ENCODE data around the gene STAU1. TPM values are rescaled to one million over a fixed set of nuclear protein-coding genes. Genes with fewer than 3 reads are reported as not detected.

Gene STAU1
- polyA plus RNA-seq, 3 donors: 17.3 to 34.2 (median 24.0) TPM

GRCh38 chr20:49230561-49231133 lies 42.5 kb upstream of the STAU1 start:
- H2AFZ ChIP-seq (ENCODE audit: insufficient read depth, low read depth, low read length, poor library complexity, severe bottlenecking): peak overlapping the region; percentile 59
- DNase-seq: peak; percentile 40 to 67 (median 53)
- H3K36me3 Mint-ChIP-seq: peaks cover 69 to 94% of the 10 kb centered on the region in 2 donors

GRCh38 chr20:49230021-49230420 lies 41.9 kb upstream of the STAU1 start:
- peak overlapping the region in 1 of 2 donors; percentile 24 for H3K4me3 Mint-ChIP-seq
- 66% methylated on average over 10 of the region's 10 CpGs for WGBS (ENCODE audit: insufficient coverage)

More at GRCh38 chr20:49230561-49231133, 42.5 kb upstream of the STAU1 start:
- Histone ChIP-seq H3K36me3 (replicated peaks in 1 of 2; ENCODE audit: control insufficient read depth in 1 of 2, insufficient read depth in 2 of 2, low read length in 2 of 2) (peaks cover 79 to 96% of the 10 kb centered on the region in 2 donors), H3K9ac (ENCODE audit: insufficient read depth, low read length, poor library complexity, severe bottlenecking) (peak overlapping the region; percentile 57), H3K4me1 (ENCODE audit: control insufficient read depth in 1 of 2, insufficient read depth in 2 of 2, low read length in 2 of 2) (peaks cover 16 to 17% of the 10 kb centered on the region in 2 donors), H3K4me2 (replicated peaks; ENCODE audit: extremely low read depth, low read length, poor library complexity, severe bottlenecking) (peak overlapping the region; percentile 34), H4K20me1 (ENCODE audit: insufficient read depth, low read length) (peaks cover 3% of the 10 kb centered on the region), H3K27ac (ENCODE audit: low read depth in 1 of 2, low read length in 2 of 2) (peak overlapping the region; percentile 79 to 88), H3K4me3 (replicated peaks in 1 of 3; ENCODE audit: low read depth in 2 of 3, low read length in 3 of 3) (peak overlapping the region in 1 of 3 experiments; percentile 4), H3K27me3 (ENCODE audit: control insufficient read depth in 2 of 2, insufficient read depth in 2 of 2, low read length in 2 of 2) (no peaks in the 10 kb centered on the region), H3K9me3 (replicated peaks in 1 of 2; ENCODE audit: control insufficient read depth in 1 of 2, insufficient read depth in 1 of 2, low read length in 2 of 2) (no peaks in the 10 kb centered on the region), H3K79me2 (ENCODE audit: insufficient read depth, low read length) (no peaks in the 10 kb centered on the region)
- Mint-ChIP-seq H3K27ac (peak overlapping the region; percentile 80 to 93 (median 90)), H3K4me1 (peaks cover 18% of the 10 kb centered on the region), H3K4me3 (peak overlapping the region; percentile 56 to 62), H3K9me3 (peaks cover 0 to 5% (median 0%) of the 10 kb centered on the region in 7 donors), H3K27me3 (ENCODE audit: low read depth in 3 of 3) (peaks cover 0 to 3% (median 1%) of the 10 kb centered on the region in 3 donors)
- intact Hi-C loops (cut with micrococcal nuclease): no loop called here
- no peak for TF ChIP-seq CTCF (IDR thresholded peaks at IDR 0.05)
- WGBS (ENCODE audit: insufficient coverage): 0% methylated on average over 4 of the region's 8 CpGs

More at GRCh38 chr20:49230021-49230420, 41.9 kb upstream of the STAU1 start:
- peaks cover 71 to 94% of the 10 kb centered on the region in 2 donors for H3K36me3 Mint-ChIP-seq
- Histone ChIP-seq H3K4me3 (replicated peaks in 1 of 3; ENCODE audit: low read depth in 2 of 3, low read length in 3 of 3) (no peak overlapping the region), H3K79me2 (ENCODE audit: insufficient read depth, low read length) (no peaks in the 10 kb centered on the region), H3K4me1 (ENCODE audit: control insufficient read depth in 1 of 2, insufficient read depth in 2 of 2, low read length in 2 of 2) (peaks cover 16 to 17% of the 10 kb centered on the region in 2 donors), H4K20me1 (ENCODE audit: insufficient read depth, low read length) (peaks cover 3% of the 10 kb centered on the region), H2AFZ (ENCODE audit: insufficient read depth, low read depth, low read length, poor library complexity, severe bottlenecking) (peak overlapping the region; percentile 59), H3K9me3 (replicated peaks in 1 of 2; ENCODE audit: control insufficient read depth in 1 of 2, insufficient read depth in 1 of 2, low read length in 2 of 2) (no peaks in the 10 kb centered on the region), H3K27me3 (ENCODE audit: control insufficient read depth in 2 of 2, insufficient read depth in 2 of 2, low read length in 2 of 2) (no peaks in the 10 kb centered on the region), H3K4me2 (replicated peaks; ENCODE audit: extremely low read depth, low read length, poor library complexity, severe bottlenecking) (no peak overlapping the region), H3K9ac (ENCODE audit: insufficient read depth, low read length, poor library complexity, severe bottlenecking) (peak overlapping the region; percentile 57), H3K36me3 (replicated peaks in 1 of 2; ENCODE audit: control insufficient read depth in 1 of 2, insufficient read depth in 2 of 2, low read length in 2 of 2) (peaks cover 78 to 96% of the 10 kb centered on the region in 2 donors), H3K27ac (ENCODE audit: low read depth in 1 of 2, low read length in 2 of 2) (peak overlapping the region; percentile 79 to 88)
- intact Hi-C loops (cut with micrococcal nuclease): no loop called here
- H3K27me3 Mint-ChIP-seq (ENCODE audit: low read depth in 3 of 3): peaks cover 0 to 3% (median 1%) of the 10 kb centered on the region in 3 donors
- peaks cover 0 to 5% (median 0%) of the 10 kb centered on the region in 7 donors for H3K9me3 Mint-ChIP-seq
- DNase-seq: no peak
- no peak for TF ChIP-seq CTCF (IDR thresholded peaks at IDR 0.05)
- H3K27ac Mint-ChIP-seq: peak overlapping the region; percentile 68 to 92 (median 83)
- H3K4me1 Mint-ChIP-seq: peaks cover 18% of the 10 kb centered on the region

All from CD14-positive monocyte (primary cell).